GM21529 (cell line): Measurements from ENCODE around the gene PNPLA5.

Experiments used
- ATAC-seq: cut with Tn5 transposase; IDR thresholded peaks from one replicate; pipeline ENCODE4 v1.9.1; 2021; ENCODE audit not compliant: unreplicated experiment

The PNPLA5 gene

DNA sequence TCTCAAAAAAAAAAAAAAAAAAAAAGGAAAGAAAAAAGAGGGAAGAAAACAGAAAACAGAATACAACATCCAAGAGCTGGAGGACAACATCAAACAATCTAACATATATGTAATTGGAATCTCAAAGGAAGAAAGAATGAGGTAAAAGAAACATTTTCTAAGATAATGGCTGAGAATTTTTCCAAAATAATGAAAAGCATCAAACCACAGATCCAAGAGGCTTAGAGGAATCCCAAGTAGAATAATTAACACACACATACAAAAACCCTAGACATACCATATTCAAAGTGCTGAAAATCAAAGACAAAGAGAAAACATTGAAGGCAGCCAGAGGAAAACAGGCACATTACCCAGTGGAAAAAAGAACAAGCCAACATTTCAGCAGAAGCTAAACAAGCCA, 34.4 kb downstream of the PNPLA5 start:
- no peak for ATAC-seq

DNA sequence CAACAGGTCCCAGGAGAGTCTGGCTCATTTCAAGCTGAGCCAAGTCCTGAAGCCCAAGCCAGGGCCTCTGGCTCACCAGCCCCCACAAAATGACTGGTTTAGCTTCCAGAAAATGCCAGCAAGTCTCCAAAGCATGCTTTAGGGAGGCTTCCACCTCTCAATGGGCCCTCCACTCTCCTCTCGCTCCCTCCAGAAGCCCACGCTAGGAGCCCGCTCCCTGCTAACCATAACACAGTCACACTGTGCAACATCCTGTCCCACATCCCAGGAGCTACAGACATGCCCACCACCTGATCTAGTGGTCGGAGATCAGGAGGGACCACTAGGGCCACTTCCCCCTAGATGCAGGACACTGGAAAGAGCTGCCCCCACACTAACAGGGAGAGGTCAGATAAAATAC, 36.4 kb downstream of the PNPLA5 start:
- no peak for ATAC-seq

DNA sequence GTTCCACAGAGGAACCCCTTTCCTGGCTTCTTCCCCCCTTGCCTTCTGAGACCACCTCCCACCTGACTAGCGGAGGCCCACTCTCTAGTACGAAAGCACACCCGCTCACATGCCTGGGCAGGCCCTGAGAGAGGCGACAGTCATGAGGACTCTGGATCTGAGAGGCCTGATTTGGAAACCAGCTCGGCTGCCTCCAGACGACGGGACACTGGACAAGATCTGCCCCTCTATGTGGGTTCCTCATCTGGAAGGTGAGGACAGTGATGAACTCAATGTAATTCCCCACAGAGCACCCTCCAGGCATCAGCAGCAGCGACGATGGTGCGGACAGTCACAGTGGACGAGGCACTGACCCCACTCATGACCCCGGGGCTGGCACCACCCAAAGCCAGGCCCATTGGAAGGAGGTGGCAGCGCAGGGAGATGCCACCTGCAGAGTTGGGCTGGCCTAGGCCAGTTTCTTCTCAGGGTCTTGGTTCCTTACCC, 37.0 kb downstream of the PNPLA5 start:
- ATAC-seq = no peak

DNA sequence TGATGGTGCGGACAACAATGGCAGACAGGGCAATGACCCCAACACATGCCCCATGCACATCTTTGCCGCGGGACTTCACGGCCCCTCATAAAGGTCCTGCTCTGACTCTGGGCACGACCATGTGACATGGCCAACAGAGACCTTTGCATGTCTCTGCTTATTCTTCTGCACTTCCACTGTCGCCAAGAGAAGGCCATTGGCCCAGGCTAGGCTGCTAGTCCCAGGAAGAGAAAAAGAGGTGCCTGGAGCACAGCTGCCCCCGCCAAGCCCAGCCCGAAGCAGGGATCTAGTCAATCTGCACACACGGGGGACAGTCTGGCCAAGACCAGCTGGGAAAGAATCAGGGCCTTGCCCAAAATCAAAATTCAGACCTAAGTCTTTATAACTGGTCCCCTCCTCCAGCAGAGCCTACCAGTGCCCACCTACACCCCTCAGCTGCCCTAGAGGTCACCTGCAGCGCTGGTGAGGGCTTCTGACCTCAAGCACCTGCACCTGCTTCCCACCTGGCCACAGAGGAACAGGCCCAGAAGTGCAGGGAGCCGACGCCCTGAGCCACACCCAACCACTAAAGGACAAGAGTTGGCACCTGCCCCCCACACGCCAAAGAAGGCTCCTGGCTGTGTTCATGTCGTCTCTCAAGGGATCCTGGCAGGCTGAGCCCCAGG, 37.6 kb downstream of the PNPLA5 start:
- no peak for ATAC-seq

DNA sequence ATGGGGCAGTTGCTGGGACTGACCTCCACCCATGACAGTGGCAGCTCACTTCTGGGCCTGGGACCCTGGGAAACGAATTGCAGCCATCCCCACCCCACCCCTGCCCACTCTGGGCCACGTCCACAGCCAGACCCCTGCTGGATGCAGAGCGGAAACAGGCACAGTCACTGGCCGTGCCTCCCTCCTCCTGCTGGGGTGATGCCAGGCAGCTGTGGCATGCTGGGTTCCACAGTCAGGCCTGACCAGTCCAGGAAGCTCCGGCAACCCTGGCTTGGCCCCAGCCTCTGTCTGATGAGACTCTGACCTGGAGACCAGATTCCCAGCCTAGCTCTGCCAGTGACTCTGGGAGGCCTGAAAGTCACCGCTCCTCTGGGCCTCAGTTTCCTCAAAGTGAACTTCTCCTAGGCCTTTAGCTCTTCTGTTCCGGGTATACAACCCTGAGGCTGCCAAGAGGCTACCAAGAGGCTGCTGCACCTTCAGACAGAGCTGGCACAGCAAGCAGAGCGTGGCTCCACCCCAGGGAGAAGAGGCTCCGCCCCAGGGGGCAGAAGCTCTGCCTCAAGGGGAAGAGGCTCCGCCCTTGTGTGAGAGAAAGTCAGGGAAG, 38.4 kb downstream of the PNPLA5 start:
- ATAC-seq = no peak

DNA sequence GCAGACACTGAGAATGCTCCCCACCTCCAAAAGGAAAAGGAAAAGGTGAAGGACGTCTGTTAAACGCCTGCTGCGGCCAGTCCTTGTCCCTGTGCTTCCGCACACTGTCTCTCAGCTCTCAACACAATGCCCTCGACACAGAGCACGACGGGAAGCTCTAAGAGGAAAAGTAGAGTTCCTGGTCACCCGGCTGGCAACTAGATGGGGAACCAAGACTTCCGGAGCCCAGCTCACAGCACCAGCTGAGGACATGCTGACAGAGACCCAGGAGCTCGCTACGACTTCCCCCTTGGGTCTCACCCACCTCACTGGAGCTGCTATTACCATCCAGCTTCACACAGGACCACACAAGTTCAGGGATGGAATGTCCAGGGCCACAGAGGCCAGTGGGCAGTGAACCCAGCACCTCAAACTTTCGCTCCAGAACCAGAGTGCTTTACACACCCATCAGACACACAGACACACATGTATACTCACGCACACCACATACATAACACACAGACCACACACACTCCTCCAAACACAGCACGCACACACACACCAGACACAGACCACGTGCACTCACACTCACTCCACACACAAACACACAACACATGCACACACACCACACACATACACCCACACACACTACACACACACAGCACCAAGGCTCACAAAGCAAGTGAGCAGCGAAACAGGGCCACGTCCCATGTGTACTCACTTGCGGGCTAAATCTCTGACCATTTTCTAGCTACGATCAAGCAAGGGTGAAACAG, 39.1 kb downstream of the PNPLA5 start:
- ATAC-seq = no peak

DNA sequence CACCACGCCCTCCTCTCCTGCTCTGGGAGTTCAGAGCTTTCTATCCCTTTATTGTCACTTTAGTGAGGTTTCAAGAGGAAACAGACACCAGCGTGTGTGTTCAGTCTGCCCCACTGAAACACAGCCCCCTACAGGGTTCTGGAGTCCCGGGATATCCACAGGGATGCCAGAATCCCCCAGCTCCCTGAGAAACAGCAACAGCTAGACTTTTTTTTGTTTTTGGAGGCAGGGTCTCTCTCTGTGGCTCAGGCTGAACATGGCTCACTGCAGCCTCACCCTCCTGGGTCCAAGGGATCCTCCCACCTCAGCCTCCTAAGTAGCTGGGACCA, 39.9 kb downstream of the PNPLA5 start:
- no peak for ATAC-seq

DNA sequence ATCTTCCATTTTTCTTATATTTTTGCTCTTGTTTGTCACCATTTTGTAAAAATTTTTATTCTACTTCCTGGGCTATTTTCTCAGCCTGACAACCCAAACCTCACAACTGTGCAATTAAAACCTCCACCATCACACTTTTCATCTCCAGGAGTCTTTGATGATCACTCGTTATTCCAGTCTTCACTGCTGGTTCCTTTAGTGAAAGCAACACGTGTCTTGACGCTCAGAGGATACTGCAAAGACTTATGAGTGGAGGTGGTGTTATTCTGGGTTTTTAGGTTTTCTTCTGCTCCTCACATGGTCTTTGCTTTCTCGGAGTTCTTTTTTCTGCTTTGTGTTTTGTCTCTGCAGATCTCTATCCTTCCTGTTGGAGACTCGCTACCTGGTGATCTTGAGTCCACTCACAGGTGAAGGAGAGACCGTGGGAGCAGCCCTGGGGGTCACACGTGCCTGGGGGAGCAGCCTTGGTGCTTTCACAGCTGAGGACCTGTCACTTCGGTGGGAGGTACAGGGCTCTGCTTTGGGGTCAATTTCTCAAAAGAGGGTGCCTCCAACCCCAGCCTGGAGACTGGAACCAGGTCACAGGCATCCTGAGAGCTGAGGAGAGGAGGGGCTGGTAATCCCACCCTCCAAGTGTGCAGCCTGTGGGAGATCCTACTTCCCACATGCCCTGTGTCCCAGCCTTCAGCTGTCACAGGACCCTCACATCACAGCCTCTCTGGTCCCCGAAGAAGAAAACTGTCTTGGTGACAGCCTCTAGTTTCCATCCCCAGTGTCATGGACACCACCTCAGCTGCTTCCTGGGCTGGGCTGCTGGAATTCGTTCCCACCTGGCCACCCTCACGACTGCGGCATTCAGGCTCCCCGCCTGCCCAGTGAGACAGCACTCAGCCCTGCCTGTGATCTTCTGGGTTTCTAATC, 40.5 kb downstream of the PNPLA5 start:
- no peak for ATAC-seq

DNA sequence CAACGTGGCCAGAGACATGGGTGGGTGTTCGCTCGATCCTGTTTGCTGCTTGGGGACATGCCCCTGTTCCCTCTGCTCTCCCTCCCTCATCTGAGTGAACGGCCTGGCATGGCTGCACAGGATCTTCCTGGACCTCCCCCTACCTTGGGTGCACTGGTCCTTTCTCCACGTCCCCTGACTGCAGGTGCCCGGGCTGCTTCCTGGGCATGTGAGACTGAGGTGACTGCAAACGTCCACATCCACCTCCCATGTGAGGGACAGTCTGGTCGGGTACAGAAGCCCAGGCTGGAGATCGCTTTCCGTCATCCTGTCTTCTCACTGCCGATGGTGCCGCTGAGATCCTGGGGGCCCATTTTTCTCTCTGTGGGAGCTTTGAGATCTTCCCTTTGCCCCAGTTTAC, 41.3 kb downstream of the PNPLA5 start:
- ATAC-seq = no peak

DNA sequence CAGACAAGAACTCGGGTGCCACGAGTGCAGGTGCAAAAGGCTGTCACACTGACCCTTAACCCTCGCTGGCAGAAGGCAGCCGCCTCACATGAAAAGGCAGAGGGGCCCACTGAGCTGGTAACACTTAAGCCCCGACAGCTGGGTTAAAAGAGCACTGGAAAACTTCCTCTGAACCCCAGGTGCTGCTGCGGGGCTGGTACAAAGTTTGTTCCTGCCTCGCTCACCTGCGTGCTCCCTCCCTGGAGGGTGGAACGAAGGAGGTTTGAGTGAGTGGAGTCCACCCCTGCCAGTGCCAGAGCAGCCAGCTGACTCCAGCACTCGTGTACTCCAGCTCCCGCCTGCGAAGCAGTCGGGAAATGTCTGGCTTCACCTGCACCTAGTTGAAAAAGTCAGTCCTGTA, 42.1 kb downstream of the PNPLA5 start:
- no peak for ATAC-seq

DNA sequence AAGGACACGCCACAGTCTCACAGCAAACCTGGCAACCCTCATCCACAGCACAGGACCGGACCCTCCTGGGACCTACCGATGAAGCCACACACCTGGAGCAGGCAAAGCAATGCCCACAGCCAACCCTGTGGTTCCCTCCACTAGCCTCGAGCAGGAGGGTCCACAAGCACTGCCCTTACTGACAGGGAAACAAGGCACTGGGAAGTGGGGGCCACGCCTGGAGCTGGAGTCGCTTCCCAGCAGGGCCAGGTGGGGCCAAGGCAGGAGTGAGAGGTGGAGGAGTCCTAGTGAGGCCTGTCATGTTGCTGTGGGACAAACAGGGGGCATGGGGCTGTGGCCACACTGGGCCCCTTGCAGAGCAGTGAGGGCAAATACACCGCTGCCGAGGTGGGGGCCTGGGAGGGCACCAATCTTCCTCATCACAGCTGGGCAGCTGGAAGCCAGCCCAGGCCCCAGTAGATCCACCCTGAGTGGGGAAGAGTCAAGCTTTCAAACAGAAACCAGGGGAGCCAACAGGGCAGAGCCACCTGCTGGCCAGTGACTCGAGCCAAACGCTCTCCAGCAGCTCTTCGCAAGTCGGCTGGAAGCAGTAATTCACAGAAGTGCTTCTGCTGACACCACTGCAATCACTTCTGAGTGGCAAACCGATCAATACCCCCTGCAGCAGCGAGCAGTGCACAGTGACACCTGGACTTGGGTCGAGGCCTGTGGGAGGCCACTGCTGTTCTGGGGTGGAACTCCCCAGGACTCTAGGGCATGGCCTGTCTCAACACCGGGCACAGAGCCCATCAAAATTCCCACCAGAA, 43.2 kb downstream of the PNPLA5 start:
- no peak for ATAC-seq

DNA sequence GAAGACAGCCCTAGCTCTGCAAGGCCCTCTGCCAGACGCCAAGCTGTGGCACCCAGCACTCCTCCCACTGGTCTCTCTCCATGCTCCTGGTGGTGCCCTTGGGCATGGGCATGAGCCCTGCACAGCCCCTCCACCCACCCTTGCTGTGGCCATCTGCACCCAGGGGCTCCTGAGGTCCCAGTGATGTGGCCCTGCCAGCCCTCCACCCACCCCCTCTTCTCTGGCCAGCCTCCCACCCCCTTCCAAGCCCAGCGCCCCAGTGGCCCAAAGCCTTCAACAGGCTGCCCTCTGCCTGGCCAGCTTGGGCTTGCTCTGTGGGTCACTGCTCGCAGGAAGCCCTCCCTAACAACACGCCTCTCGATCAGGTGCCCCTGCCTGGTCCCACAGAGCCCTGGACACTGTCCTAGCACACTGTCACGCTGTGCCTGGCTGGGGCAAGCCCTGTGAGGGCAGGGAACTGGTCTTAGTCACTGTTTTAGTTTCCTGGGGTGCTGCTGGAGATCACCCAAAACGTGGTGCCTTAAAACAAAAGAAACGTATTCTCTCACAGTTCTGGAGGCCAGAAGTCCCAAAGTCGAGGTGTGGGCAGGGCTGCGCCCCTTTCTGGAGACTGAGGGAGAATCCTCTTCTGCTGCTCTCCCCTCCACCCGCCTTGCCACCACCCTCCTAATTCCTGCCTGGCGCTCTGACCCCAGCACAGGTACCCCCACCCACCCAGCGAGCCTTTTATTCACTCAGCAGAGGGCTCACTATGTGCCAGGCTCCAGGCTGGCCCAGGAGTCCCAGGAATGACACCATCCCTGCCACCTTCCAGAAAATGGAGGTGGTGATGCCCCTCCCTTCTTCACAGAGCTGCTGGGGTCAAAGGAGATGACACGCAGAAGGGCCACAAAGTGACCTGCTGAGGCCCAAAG, 44.2 kb downstream of the PNPLA5 start:
- ATAC-seq = no peak

DNA sequence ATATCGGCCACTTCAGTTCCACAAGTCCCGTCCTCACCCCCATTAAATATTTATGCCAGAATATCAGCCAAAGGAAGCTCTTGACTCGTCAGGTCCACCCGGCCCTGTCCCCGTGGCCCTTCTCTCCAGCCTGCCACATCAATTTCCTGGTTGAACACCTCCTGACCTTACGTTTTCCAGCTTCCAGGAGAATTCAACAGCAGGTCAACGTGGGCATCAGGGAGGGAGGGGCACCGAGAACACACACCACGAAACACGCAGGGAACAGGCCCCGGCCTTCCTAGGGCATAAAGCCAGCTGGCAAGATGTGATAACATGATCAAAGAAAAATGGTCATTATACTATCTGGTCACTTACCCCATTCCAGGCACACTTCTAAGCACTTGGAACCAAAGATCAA, 44.8 kb downstream of the PNPLA5 start:
- no peak for ATAC-seq

DNA sequence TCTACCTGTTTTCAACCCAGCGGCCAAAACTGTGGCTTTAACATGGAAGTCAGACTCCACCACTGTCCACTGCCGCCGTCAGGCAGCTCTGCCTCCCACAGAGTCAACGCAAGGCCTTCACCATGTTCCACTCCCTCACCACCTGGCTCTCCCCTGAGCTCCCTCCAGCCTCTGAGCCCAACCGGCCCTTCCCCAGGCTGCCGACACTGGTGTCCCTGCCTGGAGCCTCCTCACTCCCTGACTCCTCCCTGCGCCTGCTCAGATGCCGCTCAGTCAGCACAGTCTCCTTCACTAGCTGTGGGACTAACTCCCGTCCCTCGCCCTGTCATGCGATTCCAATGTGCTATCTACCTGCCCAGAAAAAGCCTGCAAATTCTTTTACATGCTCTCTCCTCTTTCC, 45.8 kb downstream of the PNPLA5 start:
- ATAC-seq = no peak

DNA sequence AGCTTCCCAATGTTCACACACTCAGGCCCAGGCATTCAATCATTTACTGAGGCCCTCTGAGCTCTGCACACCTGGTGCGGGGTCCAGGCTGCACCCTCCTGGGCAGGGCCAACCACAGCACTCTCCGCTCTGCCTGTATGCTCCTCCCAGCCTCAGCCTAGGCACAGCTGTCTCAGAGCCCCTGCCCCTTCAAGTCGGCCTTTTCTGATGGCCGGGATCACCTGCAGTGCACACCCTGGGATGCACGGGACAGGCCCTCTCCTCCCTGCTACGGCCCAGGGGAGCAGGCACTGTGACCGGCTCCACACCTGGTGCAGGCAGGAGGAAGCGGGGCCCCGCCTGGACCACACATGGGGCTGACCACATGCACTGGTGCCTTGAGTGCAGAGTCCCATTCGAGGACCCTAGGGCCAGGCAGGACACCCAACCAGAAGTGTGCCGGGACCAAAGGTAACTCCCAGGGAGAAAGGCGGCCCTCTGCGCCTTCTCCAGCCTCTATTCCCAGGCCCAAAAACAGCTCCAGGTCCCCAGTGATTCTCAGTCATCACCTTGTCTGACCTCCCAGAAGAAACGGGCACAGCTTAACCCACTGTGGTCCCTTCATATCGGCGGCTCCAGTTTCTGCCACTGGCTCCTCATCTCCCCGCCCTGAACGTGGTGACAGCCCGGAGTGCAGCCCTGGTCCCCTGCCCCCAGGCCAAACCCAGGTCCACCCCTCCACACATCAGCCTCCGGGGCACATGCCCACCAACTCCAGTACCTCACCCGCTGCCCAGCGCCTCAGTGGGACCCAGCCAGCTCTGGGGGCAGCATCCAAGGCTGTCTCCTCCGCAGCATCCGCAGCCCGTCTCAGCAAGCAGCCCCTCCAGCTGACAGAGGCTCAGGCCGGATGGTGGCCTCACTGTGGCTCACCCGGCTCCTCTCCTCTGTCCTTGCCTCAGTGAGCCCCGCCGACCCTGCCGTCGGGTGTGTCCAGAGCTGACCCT, 47.0 kb downstream of the PNPLA5 start:
- ATAC-seq = no peak

DNA sequence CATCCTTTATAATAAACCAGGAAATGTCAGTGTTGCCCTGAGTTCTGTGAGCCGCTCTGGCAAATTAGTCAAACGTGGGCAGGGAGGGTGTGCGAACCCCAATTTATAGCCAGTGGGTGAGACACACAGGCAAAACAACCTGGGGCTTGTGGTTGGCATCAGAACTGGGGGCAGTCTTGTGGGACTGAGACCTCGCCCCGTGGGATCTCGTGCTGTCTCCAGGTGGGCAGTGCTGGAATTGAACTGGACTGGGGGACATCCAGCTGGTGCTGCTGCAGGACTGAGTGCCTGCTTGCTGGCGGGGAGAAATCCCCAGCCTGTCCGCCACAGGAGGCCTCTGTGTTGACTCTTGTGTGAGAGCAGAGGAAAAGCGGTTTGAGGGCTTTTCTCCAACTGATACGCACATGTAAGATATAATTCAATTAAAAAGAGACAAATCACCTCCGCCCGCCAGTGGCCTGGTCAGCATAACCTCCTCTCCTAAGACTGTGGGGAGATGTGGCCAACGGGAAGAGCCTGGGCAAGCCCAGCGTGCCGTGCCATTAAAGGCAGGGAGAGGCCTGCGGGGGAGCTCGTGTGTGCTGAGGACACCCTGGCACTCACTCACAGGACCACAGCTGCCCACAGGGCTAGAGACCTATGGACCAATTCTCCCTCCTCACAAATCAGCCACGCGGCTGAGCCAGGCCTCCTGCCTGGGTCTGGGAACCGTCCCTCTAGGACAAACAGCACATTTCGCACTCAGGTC, 47.9 kb downstream of the PNPLA5 start:
- no peak for ATAC-seq

DNA sequence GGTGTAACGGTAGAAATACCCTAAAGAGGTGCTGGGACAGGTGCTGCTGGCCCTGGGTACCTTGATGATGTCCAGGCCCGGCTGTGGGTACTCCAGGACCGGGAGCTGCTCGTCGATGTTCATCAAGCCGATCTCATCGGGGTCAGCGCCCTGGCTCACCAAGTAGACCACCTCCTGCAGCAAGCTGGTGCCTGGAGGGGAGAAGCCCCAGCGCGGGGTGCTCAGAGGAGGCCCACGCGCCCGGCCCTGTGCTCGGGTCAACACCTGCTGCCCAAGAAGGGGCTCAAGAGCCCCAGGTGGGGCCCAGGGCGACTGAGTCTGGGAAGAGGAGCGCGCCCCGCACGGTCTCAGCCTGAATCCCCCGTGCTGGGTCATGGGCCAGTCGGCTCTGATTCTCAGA, 50.1 kb downstream of the PNPLA5 start:
- ATAC-seq = no peak

DNA sequence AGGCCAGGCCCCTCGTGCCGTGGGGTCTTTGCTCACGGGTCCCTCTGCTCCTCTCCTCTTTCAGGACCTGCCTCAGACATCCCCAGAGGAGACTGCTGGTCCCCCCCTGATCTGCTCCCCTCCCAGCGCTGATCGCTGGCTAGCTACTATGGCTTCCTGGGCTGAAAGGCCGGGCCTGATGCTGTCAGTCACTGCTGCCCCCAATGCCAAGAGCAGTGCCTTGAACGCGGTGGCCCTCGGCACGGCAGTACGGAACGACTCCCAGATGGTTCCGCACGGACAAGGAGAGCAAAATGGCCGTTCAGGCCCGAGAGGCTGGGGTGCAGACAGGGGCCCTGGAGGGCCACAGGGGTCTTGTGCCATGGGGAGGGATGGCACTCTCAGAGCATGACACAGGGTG, 51.0 kb downstream of the PNPLA5 start:
- ATAC-seq = no peak
